Inflammatory macrophage treated with lipopolysaccharide for 4 hours (primary cell): ENCODE measurements around the gene VSNL1.
A peak's percentile ranks its signal among the peaks of the same experiment; 100 is the strongest.

Experiments
- DNase-seq: peaks from one replicate; pipeline ENCODE4 v3.0.0-alpha.2; 2020

The VSNL1 gene

GRCh38 chr2:17540093-17540812, at the start of gene VSNL1:
TSS of gene VSNL1 (plus strand) at chr2:17540696. CDS start at chr2:17592075, 51,379 bp downstream.
- no peak for DNase-seq

GRCh38 chr2:17495590-17495989, 44.9 kb upstream of the VSNL1 start:
- no peak for DNase-seq

- DNase-seq: peak; percentile 68
Observed at GRCh38 chr2:17497718-17498117, 42.8 kb upstream of the VSNL1 start.

- DNase-seq: peak; percentile 33
Observed at GRCh38 chr2:17506736-17507616, 33.5 kb upstream of the VSNL1 start.

DNA sequence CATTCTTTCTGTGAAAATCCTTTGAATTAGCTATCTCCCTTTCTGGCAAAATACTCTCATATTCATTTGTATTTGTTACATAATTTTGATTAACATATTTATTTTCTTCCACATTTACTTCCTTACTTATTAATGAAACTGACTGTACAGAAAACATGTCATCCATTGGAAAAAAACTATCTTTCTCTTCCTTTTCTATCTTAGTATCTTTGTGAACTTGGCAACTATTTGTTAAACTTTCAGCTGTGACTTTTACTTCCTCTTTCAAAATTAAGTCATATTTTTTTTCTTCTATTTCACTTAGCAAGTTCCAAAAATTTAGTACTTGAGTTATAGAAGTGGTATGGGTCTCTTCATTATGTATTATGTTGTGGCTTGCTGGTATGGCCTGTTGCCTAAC, 24.8 kb upstream of the VSNL1 start:
- DNase-seq: peak; percentile 77

DNA sequence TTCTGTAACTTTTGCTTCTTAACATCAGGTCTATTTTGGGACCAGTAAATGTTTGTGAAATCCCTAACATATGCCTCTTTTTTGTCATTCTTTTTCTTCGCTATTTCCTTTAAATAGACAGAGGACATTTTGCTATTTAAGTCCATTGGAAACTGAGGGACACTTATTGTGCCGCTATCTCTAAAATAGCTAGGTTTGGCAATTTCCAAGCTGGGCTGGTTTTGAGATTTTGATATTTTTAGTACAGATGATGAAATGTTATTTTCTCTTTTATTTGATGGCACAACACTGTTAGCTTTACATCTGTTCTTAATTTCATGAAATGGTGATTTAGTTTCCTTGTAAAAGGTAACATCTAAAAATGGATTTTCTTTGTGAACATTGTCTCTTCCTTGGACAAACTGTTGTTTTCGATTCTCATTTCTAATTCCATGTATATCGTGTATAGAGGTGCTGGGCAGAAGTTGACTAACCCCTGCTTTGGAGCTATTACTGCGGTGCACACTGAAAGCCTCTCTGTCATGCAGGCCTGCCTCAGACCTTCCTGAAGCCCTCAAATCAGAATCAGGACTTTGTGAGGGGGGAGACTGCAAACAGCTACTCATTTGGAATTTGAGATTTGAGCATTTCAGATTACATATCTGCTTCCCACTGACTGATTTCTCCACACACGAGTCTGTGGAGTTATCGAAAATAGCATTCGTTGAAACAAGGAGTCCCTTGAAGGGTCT, 22.9 kb upstream of the VSNL1 start:
- no peak for DNase-seq

DNA sequence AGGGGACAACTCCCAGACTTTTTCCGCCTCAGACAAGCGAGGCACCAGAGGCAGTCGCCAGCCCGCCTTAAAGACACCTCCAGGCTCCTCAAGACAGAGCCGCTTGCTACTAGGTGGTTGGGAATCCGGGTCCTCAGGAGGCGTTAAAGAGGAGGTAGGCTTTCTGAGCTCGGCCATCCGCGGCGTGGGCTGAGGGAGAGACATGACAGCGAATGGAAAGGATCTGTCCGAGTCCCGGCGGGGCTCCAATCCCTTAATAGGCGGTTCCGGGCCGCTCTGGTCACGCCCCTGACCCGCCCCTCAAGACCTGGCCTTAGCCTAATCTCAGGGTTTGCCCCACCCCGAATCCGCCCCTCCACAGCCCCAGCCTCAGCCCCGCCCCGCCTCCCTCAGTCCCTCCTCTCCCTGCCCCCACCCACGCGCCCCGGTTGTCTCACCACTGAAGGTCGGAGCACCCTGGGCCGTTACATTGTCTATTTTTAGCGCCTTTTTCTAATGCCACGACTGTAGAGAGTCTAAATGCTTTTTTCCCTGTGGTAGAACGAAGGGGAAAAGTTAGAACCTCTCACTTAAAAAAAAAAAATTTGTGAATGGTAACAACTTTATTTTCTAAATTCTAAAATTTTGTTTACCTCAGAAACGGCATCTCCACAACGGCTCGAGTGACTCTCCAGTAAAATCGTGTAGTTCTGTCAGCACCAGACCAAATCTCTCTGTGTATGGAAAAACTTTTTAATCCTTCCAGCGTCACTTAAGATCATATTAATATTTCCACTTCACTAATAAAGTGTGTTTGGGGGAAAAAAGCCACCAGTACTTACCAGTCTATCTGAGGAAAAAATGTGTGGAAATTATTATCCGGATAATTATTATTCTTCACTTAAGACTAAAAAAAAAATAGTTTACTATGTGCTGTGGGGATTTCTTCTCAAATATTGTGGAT, 22.0 kb upstream of the VSNL1 start, which contains the start of gene RAD51AP2:
Gene RAD51AP2, minus strand, starts transcription at position 229 of the 943 bp plus-strand sequence. Its CDS starts 25 bp downstream, at position 204.
- DNase-seq: peak; percentile 55

- DNase-seq: no peak
Observed at GRCh38 chr2:17519486-17519885, 21.0 kb upstream of the VSNL1 start.

- DNase-seq: no peak
Observed at GRCh38 chr2:17520761-17521160, 19.7 kb upstream of the VSNL1 start.

DNA sequence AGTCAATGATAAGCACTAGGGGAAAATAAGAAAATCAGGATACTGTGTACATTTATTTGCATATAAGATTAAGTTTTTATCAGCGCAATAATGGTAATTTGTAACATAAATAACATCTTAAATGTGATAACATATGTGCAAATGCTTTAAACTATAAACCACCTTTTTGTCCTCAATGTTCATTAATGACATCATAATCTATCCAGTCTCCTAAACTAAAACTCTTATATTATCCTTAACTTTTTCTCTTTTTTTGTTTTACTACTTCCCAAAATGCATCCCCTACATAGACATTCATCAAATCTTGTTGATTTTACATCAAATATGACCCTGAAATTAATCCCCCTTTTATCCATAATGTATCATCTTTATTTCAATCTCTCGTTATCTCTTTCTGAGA, 18.9 kb upstream of the VSNL1 start:
- DNase-seq: no peak

- no peak for DNase-seq
Observed at GRCh38 chr2:17522303-17522702, 18.2 kb upstream of the VSNL1 start.

DNA sequence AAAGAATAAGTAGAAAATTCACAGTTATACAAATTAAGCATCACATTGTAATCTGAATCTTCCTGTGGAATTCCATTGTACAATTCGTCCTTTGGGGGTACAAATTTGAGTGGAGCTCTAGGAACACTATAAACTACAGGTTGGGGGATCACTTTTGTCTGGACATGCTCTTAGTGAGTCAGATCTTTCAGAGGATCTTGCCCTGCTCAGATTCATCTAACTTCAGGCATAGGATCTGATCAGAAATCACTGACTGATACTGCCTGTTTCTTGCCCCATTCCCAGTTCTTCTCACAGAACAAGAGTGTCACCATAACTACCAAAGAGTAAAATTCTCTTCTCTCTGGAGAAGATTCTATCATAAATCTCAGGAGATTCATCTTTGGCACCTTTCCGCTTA, 10.7 kb upstream of the VSNL1 start:
- DNase-seq: no peak

DNA sequence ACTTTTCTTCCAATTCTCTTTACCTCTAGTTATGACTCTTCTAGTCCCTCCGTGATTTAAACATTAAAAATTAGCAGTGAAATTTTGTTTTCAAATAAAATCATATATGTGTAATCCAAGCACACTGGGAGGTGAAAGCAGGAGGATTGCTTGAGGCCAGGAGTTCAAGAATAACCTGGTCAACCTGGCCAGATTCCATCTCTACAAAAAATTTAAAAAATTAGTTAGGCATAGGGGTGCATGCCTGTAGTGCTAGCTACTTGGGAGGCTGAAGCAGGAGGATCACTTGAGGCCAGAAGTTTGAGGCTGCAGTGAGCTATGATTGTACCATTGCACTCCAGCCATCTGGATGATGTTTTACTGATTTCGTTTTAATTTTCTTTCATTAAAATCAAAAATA, 7.0 kb upstream of the VSNL1 start:
- no peak for DNase-seq

GRCh38 chr2:17536416-17536815, 4.1 kb upstream of the VSNL1 start:
- no peak for DNase-seq

- DNase-seq: peak; percentile 3
Observed at GRCh38 chr2:17538022-17538843, 2.3 kb upstream of the VSNL1 start.

DNA sequence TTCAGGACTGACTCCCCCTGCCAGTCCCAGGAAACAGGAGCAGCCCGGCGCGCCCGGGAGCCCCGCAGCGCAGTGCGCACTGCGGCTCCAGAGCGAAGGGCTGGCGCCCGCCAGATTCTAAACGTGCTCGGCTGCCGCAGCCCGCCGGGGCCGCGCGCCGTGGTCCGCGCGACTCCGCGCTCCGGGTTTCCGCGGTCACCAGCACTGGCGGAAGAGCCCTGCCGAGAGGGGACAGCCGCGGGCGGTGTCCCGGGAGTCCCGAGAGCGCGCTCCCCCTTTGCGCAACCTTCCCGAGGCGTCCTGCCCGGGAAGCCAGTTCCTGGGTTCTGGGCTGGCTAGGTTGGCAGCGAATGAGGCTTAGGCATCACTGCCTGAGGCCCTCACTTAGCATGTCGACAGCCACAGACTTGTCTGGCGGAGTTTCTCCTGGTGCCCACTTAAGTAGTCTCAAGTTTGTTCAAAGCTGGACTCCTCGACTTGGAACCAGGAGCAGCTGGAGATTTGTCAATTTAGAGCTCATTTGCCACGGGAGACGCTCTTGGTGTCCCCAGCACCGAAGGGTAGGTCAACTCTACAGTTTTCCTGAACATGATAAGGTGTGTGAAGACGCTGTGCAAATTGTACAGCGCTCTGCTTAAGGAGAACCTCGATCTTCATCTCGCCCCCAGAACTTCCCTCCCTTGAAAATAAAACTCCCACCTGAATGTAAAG, 1.5 kb upstream of the VSNL1 start:
- DNase-seq: no peak

- DNase-seq: no peak
Observed at GRCh38 chr2:17539611-17540092, 844 bp upstream of the VSNL1 start.

GRCh38 chr2:17540813-17541530, 476 bp downstream of the VSNL1 start:
- no peak for DNase-seq

GRCh38 chr2:17541531-17541950, 1.0 kb downstream of the VSNL1 start:
- no peak for DNase-seq

DNA sequence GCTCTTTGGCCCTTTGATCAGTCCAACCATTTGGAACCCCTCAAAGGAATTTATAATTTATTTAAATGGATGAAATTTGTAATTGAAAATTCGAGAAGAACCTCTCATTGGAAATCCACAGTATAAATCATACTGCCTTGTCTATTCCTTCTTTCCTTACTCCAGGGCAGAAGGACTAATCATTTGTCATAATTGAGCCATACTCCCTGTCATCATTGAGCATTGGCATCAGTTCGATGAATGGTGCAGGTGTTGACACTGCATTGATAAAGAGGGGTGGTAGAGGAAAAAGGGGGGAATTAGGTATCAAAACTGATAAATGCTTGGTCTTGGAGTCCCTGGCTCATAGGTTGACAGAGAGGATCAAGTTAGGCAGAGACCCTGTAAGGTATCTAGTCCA, 2.0 kb downstream of the VSNL1 start:
- DNase-seq: no peak
